ENCODE measurements around the gene TOR3A. TPM values are rescaled to one million over a fixed set of nuclear protein-coding genes. Genes with fewer than 3 reads are reported as not detected.

The TOR3A gene
- total RNA-seq, 1 experiment from 2014 or later = 25.2 TPM

- ChIA-PET CTCF (no interaction called here), POLR2A (no interaction called here)
- no peak overlapping the region for H3K4me3 Mint-ChIP-seq (ENCODE audit: unreplicated experiment)
- H3K36me3 Mint-ChIP-seq (ENCODE audit: insufficient read depth, unreplicated experiment) = peaks cover 56% of the 10 kb centered on the region
- no peak for TF ChIP-seq CTCF (IDR thresholded peaks at IDR 0.05; ENCODE audit: insufficient read depth in 1 of 2, low read depth in 1 of 2, low read length in 1 of 2, severe bottlenecking in 1 of 2, unreplicated experiment in 1 of 2)
- peaks cover 3% of the 10 kb centered on the region for H3K36me3 ChIP-seq (ENCODE audit: control insufficient read depth, insufficient read depth, low read length)
- H3K27ac Mint-ChIP-seq (ENCODE audit: unreplicated experiment) = no peak overlapping the region
- H3K27me3 ChIP-seq (replicated peaks; ENCODE audit: control insufficient read depth, insufficient read depth, low read length) = no peaks in the 10 kb centered on the region
- BruUV-seq (replicated peaks) = no TSS peak
- H3K4me3 ChIP-seq (ENCODE audit: low read depth, low read length) = no peak overlapping the region
- no peaks in the 10 kb centered on the region for H3K9me3 ChIP-seq
- peak in 1 of 2 experiments; percentile 11 for DNase-seq
- H3K4me1 Mint-ChIP-seq (ENCODE audit: low read depth, unreplicated experiment) = no peaks in the 10 kb centered on the region
- H3K27me3 Mint-ChIP-seq (ENCODE audit: insufficient read depth, unreplicated experiment) = no peaks in the 10 kb centered on the region
- no peaks in the 10 kb centered on the region for H3K4me1 ChIP-seq
- intact Hi-C loops (cut with micrococcal nuclease; ENCODE audit: unreplicated experiment) = no loop called here
- no peaks in the 10 kb centered on the region for H3K9me3 Mint-ChIP-seq (ENCODE audit: unreplicated experiment)
Measured at GRCh38 chr1:179094818-179095217, 12.9 kb downstream of the TOR3A start.

- H3K36me3 Mint-ChIP-seq (ENCODE audit: insufficient read depth, unreplicated experiment) = peaks cover 51% of the 10 kb centered on the region
- POLR2A ChIA-PET = no interaction called here
- CTCF ChIA-PET = no interaction called here
Measured at GRCh38 chr1:179095377-179095776, 13.5 kb downstream of the TOR3A start.

GRCh38 chr1:179095924-179096323, 14.1 kb downstream of the TOR3A start:
- intact Hi-C loops (cut with micrococcal nuclease; ENCODE audit: unreplicated experiment) = no loop called here
- DNase-seq = no peak
- H3K9me3 ChIP-seq = no peaks in the 10 kb centered on the region
- TF ChIP-seq CTCF (IDR thresholded peaks at IDR 0.05; ENCODE audit: insufficient read depth in 1 of 2, low read depth in 1 of 2, low read length in 1 of 2, severe bottlenecking in 1 of 2, unreplicated experiment in 1 of 2) = no peak
- H3K27me3 Mint-ChIP-seq (ENCODE audit: insufficient read depth, unreplicated experiment) = no peaks in the 10 kb centered on the region
- POLR2A ChIA-PET = no interaction called here
- H3K4me1 Mint-ChIP-seq (ENCODE audit: low read depth, unreplicated experiment) = no peaks in the 10 kb centered on the region
- no peaks in the 10 kb centered on the region for H3K27me3 ChIP-seq (replicated peaks; ENCODE audit: control insufficient read depth, insufficient read depth, low read length)
- H3K4me1 ChIP-seq = no peaks in the 10 kb centered on the region
- H3K4me3 Mint-ChIP-seq (ENCODE audit: unreplicated experiment) = no peak overlapping the region
- CTCF ChIA-PET = no interaction called here
- peaks cover 4% of the 10 kb centered on the region for H3K36me3 ChIP-seq (ENCODE audit: control insufficient read depth, insufficient read depth, low read length)
- no peak overlapping the region for H3K4me3 ChIP-seq (ENCODE audit: low read depth, low read length)
- no TSS peak for BruUV-seq (replicated peaks)
- peaks cover 54% of the 10 kb centered on the region for H3K36me3 Mint-ChIP-seq (ENCODE audit: insufficient read depth, unreplicated experiment)
- no peak overlapping the region for H3K27ac Mint-ChIP-seq (ENCODE audit: unreplicated experiment)
- H3K9me3 Mint-ChIP-seq (ENCODE audit: unreplicated experiment) = no peaks in the 10 kb centered on the region

More at GRCh38 chr1:179095377-179095776, 13.5 kb downstream of the TOR3A start:
- no peaks in the 10 kb centered on the region for H3K4me1 Mint-ChIP-seq (ENCODE audit: low read depth, unreplicated experiment)
- H3K27me3 Mint-ChIP-seq (ENCODE audit: insufficient read depth, unreplicated experiment) = no peaks in the 10 kb centered on the region
- H3K4me3 Mint-ChIP-seq (ENCODE audit: unreplicated experiment) = no peak overlapping the region
- intact Hi-C loops (cut with micrococcal nuclease; ENCODE audit: unreplicated experiment) = no loop called here
- TSS peak; percentile 95 for BruUV-seq (replicated peaks)
- no peak for DNase-seq
- H3K4me3 ChIP-seq (ENCODE audit: low read depth, low read length) = no peak overlapping the region
- no peaks in the 10 kb centered on the region for H3K27me3 ChIP-seq (replicated peaks; ENCODE audit: control insufficient read depth, insufficient read depth, low read length)
- H3K27ac Mint-ChIP-seq (ENCODE audit: unreplicated experiment) = no peak overlapping the region
- TF ChIP-seq CTCF (IDR thresholded peaks at IDR 0.05; ENCODE audit: insufficient read depth in 1 of 2, low read depth in 1 of 2, low read length in 1 of 2, severe bottlenecking in 1 of 2, unreplicated experiment in 1 of 2) = no peak
- no peaks in the 10 kb centered on the region for H3K9me3 ChIP-seq
- H3K9me3 Mint-ChIP-seq (ENCODE audit: unreplicated experiment) = no peaks in the 10 kb centered on the region
- H3K4me1 ChIP-seq = no peaks in the 10 kb centered on the region
- H3K36me3 ChIP-seq (ENCODE audit: control insufficient read depth, insufficient read depth, low read length) = peaks cover 3% of the 10 kb centered on the region
